ENCODE results near the gene NXPH1. TPM values are rescaled to one million over a fixed set of nuclear protein-coding genes. Genes with fewer than 3 reads are reported as not detected.

Gene NXPH1
- polyA plus RNA-seq, 1 donor (not counting 4 experiments of a cell fraction or from before 2014, with no cell fraction given) = not detected

DNA sequence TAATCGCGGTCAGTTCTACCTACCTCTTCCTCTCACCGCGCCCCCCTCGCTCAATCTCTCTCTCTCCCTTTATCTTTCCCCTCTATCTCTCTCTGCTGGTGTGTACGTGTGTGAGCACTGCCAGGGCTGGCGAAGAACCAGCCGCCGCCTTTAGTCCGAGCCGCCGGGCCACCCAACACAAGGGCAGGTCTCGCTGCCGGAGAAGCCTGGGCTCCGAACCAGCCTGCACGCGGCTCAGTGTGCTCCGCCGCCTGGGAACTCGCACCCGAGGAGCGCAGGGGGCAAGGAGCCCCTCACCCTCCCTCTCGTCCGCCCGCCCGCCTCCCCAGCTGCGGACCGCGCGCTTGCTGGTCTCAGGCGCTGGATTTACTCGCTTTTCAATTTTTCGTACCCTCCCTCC lies 1.7 kb downstream of the NXPH1 start:
- Histone ChIP-seq H3K4me3 (ENCODE audit: control insufficient read depth in 2 of 3, extremely low read depth in 1 of 3, insufficient read depth in 2 of 3, low read depth in 1 of 3, low read length in 3 of 3) (no peak overlapping the region), H3K9ac (ENCODE audit: control insufficient read depth, extremely low read depth, insufficient read depth, low read length) (no peak overlapping the region), H3K27ac (ENCODE audit: control insufficient read depth, insufficient read depth, low read length) (no peak overlapping the region), H3K4me1 (ENCODE audit: control insufficient read depth, extremely low read depth, insufficient read depth, low read length) (no peaks in the 10 kb centered on the region), H3K4me2 (ENCODE audit: control insufficient read depth, extremely low read depth, insufficient read depth, low read depth, low read length) (no peak overlapping the region), H3K36me3 (ENCODE audit: control insufficient read depth in 2 of 2, extremely low read depth in 1 of 2, insufficient read depth in 2 of 2, low read length in 2 of 2) (no peaks in the 10 kb centered on the region), H3K79me2 (ENCODE audit: control insufficient read depth, insufficient read depth, low read length) (no peaks in the 10 kb centered on the region), H3K9me1 (ENCODE audit: control insufficient read depth, extremely low read depth, insufficient read depth, low read length) (no peaks in the 10 kb centered on the region), H2AFZ (ENCODE audit: control insufficient read depth, low read length) (no peak overlapping the region), H4K20me1 (ENCODE audit: control insufficient read depth, extremely low read depth, insufficient read depth, low read length) (no peaks in the 10 kb centered on the region), H3K9me3 (ENCODE audit: control insufficient read depth, low read depth, low read length) (no peaks in the 10 kb centered on the region), H3K27me3 (ENCODE audit: control insufficient read depth, extremely low read depth, insufficient read depth, low read length) (peaks cover 47% of the 10 kb centered on the region)
- TF ChIP-seq, protein P1, sequence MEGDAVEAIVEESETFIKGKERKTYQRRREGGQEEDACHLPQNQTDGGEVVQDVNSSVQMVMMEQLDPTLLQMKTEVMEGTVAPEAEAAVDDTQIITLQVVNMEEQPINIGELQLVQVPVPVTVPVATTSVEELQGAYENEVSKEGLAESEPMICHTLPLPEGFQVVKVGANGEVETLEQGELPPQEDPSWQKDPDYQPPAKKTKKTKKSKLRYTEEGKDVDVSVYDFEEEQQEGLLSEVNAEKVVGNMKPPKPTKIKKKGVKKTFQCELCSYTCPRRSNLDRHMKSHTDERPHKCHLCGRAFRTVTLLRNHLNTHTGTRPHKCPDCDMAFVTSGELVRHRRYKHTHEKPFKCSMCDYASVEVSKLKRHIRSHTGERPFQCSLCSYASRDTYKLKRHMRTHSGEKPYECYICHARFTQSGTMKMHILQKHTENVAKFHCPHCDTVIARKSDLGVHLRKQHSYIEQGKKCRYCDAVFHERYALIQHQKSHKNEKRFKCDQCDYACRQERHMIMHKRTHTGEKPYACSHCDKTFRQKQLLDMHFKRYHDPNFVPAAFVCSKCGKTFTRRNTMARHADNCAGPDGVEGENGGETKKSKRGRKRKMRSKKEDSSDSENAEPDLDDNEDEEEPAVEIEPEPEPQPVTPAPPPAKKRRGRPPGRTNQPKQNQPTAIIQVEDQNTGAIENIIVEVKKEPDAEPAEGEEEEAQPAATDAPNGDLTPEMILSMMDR (optimal IDR thresholded peaks at IDR 0.05 in 1 of 3, IDR thresholded peaks at IDR 0.05 in 1 of 3, conservative IDR thresholded peaks at IDR 0.05 in 1 of 3; ENCODE audit: extremely low read depth in 1 of 3, insufficient read depth in 2 of 3, low read length in 3 of 3) = no peak
- no peak for TF ChIP-seq EZH2 (IDR thresholded peaks at IDR 0.05; ENCODE audit: low read length)
- dilution Hi-C loops (cut with MboI; ENCODE audit: extremely low pct_ligation_motif_present, low sequenced_read_pairs) = no loop called here
- FAIRE-seq = no peak
- DNase-seq (ENCODE audit: low read depth, low spot score) = no peak

DNA sequence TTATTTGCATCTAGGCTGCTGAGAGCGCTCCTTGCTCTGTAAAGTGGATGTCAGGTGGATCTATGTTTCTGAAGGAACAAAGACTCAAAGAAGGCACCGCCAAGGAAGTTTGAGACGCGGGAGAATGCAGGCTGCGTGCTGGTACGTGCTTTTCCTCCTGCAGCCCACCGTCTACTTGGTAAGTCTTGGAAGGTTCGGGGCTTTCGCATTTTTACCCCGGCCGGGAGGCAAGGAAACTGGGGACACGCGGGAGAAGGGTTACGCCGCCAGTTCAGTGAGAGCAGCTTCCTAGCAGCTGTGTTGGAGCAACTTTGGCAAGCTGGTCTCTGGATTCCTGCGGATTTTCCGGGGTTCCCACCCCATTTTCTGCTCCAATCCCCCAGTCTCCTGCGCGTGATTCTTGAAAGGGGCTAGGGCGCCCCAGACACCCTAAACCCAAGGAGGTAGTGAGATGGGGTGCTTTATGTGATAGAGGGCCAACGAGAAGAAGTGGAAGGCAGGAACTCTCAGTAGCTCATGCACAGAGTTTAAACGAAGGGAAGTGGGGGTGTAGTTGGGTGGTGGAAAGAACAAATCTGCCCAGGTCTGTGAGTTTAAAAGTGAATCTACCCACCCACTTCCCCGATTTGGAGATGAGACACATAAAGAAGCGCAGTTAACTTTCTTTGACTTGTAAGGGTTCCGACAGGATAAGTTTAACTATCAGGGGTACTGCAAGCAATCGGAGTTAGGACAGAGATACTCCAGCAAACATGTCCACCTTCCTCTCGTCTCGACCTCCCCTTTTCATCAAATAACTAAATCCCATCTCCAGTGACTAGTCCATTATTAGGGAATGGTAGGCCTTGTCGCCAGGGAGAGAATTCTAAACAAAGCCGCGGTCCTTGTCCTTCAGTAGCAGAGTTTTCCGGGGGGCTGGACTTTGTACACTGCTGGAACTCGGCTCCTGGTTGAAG lies 2.5 kb downstream of the NXPH1 start:
- peaks cover 51% of the 10 kb centered on the region for H3K27me3 ChIP-seq (ENCODE audit: control insufficient read depth, extremely low read depth, insufficient read depth, low read length)
- no peaks in the 10 kb centered on the region for H3K4me1 ChIP-seq (ENCODE audit: control insufficient read depth, extremely low read depth, insufficient read depth, low read length)
- no peaks in the 10 kb centered on the region for H3K9me1 ChIP-seq (ENCODE audit: control insufficient read depth, extremely low read depth, insufficient read depth, low read length)
- H3K4me3 ChIP-seq (ENCODE audit: control insufficient read depth in 2 of 3, extremely low read depth in 1 of 3, insufficient read depth in 2 of 3, low read depth in 1 of 3, low read length in 3 of 3) = no peak overlapping the region
- FAIRE-seq (no peak), DNase-seq (ENCODE audit: low read depth, low spot score) (no peak)
- H3K9ac ChIP-seq (ENCODE audit: control insufficient read depth, extremely low read depth, insufficient read depth, low read length) = no peak overlapping the region
- H3K27ac ChIP-seq (ENCODE audit: control insufficient read depth, insufficient read depth, low read length) = no peak overlapping the region
- no peaks in the 10 kb centered on the region for H3K36me3 ChIP-seq (ENCODE audit: control insufficient read depth in 2 of 2, extremely low read depth in 1 of 2, insufficient read depth in 2 of 2, low read length in 2 of 2)
- no peaks in the 10 kb centered on the region for H3K9me3 ChIP-seq (ENCODE audit: control insufficient read depth, low read depth, low read length)
- H4K20me1 ChIP-seq (ENCODE audit: control insufficient read depth, extremely low read depth, insufficient read depth, low read length) = no peaks in the 10 kb centered on the region
- no peak overlapping the region for H3K4me2 ChIP-seq (ENCODE audit: control insufficient read depth, extremely low read depth, insufficient read depth, low read depth, low read length)
- peak; percentile 11 for TF ChIP-seq EZH2 (IDR thresholded peaks at IDR 0.05; ENCODE audit: low read length)
- TF ChIP-seq, protein P1 (optimal IDR thresholded peaks at IDR 0.05 in 1 of 3, IDR thresholded peaks at IDR 0.05 in 1 of 3, conservative IDR thresholded peaks at IDR 0.05 in 1 of 3; ENCODE audit: extremely low read depth in 1 of 3, insufficient read depth in 2 of 3, low read length in 3 of 3) = no peak
- dilution Hi-C loops (cut with MboI; ENCODE audit: extremely low pct_ligation_motif_present, low sequenced_read_pairs) = no loop called here
- H2AFZ ChIP-seq (ENCODE audit: control insufficient read depth, low read length) = no peak overlapping the region
- no peaks in the 10 kb centered on the region for H3K79me2 ChIP-seq (ENCODE audit: control insufficient read depth, insufficient read depth, low read length)

Data from keratinocyte (primary cell).